Right kidney (tissue), 1 donor: ENCODE measurements around the gene SOX6.
"Not testable (repeated sequence)": the region's sequence is repeated elsewhere in the genome, so short reads cannot be mapped to it uniquely, and the experiment has no call there.

ENCODE experiments used
- DNase-seq: peaks from one replicate; pipeline ENCODE4 v3.0.0-alpha.2; 2016

Gene SOX6

DNA sequence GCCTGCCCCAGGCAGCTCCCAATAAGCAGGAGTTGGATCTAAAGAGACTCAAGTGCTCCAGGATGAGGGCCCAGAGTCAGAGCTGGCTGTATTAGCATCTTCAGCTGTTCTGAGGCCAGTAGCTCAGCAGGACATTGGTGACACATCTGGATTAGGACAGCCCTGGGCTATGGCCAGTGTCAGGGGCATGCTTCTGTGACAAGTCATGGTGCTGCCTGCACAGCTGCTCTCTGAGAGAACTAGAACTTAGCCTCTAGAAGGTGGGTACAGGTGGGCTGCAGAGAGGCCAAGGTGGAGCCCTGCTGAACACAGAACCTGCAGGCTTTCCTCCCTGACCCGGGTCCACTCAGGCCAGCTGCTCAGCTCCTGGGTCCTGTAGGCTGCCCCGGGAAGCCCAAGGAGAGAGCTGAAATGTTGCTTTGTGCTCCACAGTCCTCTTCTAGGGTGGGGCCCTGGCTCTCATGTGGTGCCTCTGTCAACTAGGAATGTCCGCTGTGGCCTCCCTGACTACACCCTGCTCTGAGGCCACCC, 426.9 kb downstream of the SOX6 start:
- no peak for DNase-seq

DNA sequence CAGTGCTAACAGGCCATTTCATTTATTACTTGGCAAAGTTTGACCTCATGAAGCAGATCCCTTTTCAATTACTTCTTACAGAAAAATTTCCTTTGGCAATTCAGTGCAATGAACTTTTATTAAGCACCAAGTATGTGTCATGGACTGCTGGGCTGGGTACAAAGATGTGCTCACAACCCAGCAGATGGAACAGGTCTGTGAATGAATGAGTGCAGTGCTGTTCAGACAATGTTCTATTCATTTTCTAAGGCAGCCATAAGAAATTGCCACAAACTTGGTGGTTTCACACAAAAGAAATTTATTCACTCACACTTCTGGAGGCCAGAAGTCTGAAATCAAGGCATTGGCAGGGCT, 428.5 kb downstream of the SOX6 start:
- no peak for DNase-seq

DNA sequence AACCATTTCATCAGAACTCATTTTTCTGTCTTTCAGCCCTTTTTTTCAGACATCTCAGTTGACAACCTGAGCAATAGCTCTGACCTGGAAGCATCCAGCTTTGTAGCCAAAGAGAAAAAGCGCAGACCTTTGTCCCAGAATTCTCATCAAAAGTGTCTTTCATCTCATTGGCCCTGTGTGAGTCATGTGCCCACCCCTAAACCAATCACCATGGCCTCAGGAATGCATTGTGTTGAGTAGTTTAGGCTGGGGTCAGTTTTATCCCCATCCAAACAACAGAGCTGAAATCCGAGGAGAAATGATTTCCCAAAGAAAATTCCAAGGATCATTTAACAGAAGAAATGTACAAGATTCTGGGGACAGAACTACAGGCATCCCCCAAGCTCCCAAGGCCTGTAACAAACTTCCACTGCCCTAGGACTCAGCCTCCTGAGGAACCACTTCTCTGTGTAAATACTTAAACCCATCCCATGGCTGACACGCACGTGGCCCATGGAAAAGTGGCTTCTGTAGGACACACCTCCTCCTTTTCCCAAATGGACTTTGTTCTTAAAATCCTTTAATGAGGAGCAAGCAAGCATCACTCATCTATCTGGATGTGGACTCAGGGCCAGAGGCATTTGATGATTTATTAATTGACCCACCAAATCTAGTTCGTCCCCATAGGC, 429.0 kb downstream of the SOX6 start:
- DNase-seq: no peak

DNA sequence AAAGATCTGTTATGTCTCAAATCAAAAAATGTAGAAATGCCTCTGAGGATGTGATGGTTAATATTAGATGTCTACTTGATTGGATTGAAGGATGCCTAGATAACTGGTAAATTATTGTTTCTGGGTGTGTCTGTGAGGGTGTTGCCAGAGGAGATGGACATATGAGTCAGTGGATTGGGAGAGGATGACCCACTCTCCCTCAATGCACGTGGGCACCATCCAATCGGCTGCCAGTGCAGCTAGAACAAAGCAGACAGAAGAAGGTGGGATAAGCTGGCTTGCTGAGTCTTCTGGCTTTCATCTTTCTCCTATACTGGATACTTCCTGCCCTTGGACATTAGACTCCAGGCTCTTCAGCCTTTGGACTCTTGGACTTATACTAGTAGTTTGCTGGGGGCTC, 430.3 kb downstream of the SOX6 start:
- no peak for DNase-seq

DNA sequence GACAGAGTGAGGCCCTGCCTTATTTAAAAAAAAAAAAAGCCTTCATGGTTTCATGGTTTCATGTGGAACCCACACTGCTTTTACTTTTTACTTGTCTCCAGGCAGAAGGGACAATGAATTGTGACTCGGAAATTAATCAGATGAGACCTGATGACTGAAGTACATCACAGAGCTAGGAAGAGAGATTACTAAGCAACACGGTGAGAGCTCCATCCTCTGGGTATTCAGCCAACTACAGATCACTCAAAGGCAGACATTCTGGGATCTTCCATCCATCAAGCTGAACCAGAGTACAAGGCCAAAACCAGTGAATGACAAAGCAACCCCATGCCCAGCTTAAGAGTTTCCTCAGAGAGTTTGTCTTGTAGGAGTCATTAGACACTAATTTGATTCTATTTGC, 433.2 kb downstream of the SOX6 start:
- no peak for DNase-seq

DNA sequence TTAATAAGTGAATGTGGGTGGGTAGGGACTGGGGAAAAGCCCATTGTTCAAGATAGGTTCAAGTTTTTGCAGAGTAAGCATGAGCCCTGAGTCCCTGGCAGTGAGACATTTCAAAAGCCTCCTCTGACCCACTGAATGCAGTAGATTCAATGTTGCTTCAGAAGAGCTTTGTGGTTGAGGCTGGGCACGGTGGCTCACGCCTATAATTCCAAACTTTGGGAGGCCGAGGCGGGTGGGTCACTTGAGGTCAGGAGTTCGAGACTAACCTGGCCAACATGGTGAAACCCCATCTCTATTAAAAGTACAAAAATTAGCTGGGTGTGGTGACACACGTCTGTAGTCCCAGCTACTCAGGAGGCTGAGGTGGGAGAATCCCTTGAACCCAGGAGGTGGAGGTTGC, 433.6 kb downstream of the SOX6 start:
- not testable (repeated sequence) for DNase-seq

DNA sequence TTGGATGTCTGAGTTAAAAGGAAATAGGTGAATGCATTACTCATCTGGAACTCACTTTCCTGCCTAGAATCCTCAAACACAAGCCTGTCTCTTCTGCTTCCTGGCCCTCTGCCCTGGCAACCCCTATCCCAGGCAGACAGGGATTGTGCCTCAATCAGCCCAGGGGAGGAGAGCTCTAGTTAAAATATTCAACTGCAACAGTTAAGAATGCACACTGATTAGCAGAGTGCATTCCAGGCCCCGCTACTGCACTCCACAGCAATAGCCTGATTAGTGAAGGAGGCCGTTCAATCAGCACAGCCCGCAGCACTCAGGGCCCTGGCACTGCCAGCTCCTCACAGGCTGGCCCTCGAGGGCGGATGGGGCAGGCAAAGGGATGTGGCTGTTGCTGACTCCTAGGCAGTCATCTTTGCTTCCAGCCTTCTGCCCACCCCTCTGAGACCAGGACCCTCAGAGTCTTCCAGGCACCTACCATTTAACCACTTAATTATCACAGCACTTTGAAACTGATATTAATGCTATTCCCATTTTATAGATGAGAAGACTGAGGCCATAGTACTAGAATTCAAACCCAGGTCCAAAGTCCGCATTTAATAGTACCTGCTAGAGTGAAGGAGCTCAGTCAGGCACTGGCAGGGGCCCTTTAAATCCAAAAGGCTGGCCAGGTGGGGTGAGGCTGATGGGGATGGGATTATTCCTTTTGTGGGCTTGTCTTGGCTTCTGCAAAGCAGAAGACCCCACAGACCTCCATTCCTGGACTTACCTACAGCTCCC, 435.3 kb downstream of the SOX6 start:
- DNase-seq: no peak

DNA sequence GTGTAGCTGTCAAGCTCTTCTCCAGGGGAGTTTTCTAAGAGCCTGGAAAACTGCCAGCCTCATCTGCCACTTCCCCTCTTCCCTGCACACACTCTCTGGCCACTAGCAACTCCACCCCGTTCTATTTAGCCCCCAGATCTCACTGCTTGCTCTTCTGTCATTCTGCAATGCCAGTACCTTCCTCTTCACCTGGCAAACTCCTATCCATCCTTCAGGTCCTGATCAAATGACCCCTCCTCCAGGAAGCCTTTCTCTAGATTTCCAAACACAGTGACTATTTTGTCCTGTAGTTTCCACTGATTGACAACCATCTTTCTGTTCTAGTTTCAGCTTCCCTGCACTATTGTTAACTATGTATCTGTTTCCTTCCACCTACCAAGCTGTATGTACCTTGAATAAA, 437.7 kb downstream of the SOX6 start:
- DNase-seq: no peak

DNA sequence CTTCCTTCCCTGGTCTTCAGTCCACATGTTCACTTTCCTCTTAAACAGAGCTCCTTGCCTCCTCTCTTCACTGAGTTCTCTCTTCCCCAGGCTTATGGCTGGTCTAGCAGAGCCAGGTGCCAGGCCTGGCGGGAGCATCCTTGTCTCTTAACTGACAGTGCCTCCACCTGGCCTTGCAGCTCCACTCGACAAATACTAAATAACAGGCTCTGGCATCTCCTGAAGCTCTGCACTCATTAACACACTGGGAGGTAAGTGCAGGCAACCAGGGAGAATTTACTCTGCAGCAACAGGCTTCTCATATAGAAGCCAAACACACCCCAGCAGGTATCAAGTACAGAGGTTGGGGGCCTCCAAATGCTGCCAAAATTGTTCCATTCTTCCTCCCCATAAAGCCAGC, 438.1 kb downstream of the SOX6 start:
- DNase-seq: no peak
